Peyer's patch (tissue), 4 donors: Measurements from ENCODE around the gene DERA. TPM values are rescaled to one million over a fixed set of nuclear protein-coding genes. Genes with fewer than 3 reads are reported as not detected.

Experiments
- DNase-seq, 3 donors: peaks; one replicate each; pipeline ENCODE4 v3.0.0-alpha.2; 2017 to 2019
- H3K27ac ChIP-seq, 4 donors: fragments of 200-600 bp; sonication (generic); one replicate each; pipeline ENCODE4 v1.5.1; 2016 to 2019
- H3K27me3 ChIP-seq, 2 donors: fragments of 200-600 bp; sonication (generic); one replicate each; pipeline ENCODE4 v1.5.1; 2019
- H3K36me3 ChIP-seq, 3 donors: fragments of 200-600 bp; sonication (generic); one replicate each; pipeline ENCODE4 v1.5.1; 2016 to 2019
- H3K4me1 ChIP-seq, 4 donors: fragments of 200-600 bp; sonication (generic); one replicate each; pipeline ENCODE4 v1.5.1; 2016 to 2019
- H3K4me3 ChIP-seq, 4 donors: fragments of 200-600 bp; sonication (generic); 1 replicate in 3 of 4; 2 replicates in 1 of 4; pipeline ENCODE4 v1.5.1; 2016 to 2019; ENCODE audit warnings: mild to moderate bottlenecking in 1 of 4
- H3K9me3 ChIP-seq, 4 donors: fragments of 200-600 bp; sonication (generic); one replicate each; pipeline ENCODE4 v1.5.1; 2016 to 2019; ENCODE audit warnings: mild to moderate bottlenecking in 1 of 4
- CTCF ChIP-seq, 6 experiments: fragments of 450-650 bp in 4 of 6; fragments of 200-600 bp in 2 of 6; sonication (generic) in 1 of 6; IDR thresholded peaks; one replicate each; pipeline ENCODE4 v1.5.1; 2017 to 2019; ENCODE audit warnings: antibody characterized with exemption in 6 of 6, mild to moderate bottlenecking in 3 of 6, moderate library complexity in 1 of 6
- POLR2A ChIP-seq, 2 donors: fragments of 450-650 bp; IDR thresholded peaks; one replicate each; pipeline ENCODE4 v1.5.1; 2017; ENCODE audit warnings: antibody characterized with exemption in 2 of 2, mild to moderate bottlenecking in 2 of 2, moderate library complexity in 2 of 2
- total RNA-seq, 4 donors: library from RNA; depleted of rRNA; stranded (reverse); fragments of >200 nt; gene quantifications; one replicate each; pipeline ENCODE4 v1.1.0, GENCODE V29; 2016

The DERA gene
- total RNA-seq, 4 donors from 2014 or later: 45.4 to 111 (median 78.9) TPM

GRCh38 chr12:15893260-15893659, 17.9 kb upstream of the DERA start:
- H3K4me1 ChIP-seq: peaks cover 0 to 8% (median 0%) of the 10 kb centered on the region in 4 donors
- DNase-seq: no peak
- TF ChIP-seq POLR2A (IDR thresholded peaks at IDR 0.05) (no peak), CTCF (IDR thresholded peaks at IDR 0.05) (no peak)

DNA sequence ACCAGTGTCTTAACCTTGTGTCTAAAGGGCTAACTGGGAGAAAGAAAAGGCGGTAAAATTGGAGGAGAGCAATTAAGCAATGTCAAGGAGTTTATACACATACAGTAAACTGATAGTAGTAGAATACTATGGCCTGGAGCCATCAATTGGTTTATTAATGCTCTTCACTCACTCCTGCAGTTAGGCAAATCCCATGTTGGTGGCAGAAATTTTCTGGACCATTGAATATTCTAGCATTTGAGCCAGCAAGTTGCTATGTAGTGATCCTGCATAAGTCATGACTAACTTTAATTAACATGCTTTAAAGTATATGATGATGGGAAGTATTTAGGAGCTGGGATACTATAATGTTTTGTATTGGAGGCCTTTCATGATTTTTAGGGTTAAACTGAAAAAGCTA, 14.3 kb upstream of the DERA start:
- Histone ChIP-seq H3K36me3 (peaks cover 0 to 51% (median 0%) of the 10 kb centered on the region in 3 donors), H3K4me3 (no peak overlapping the region), H3K4me1 (peaks cover 0 to 3% (median 0%) of the 10 kb centered on the region in 4 donors), H3K27ac (no peak overlapping the region), H3K27me3 (no peaks in the 10 kb centered on the region), H3K9me3 (no peaks in the 10 kb centered on the region)
- TF ChIP-seq CTCF (IDR thresholded peaks at IDR 0.05) (no peak), POLR2A (IDR thresholded peaks at IDR 0.05) (no peak)
- no peak for DNase-seq

More at GRCh38 chr12:15893260-15893659, 17.9 kb upstream of the DERA start:
- no peak overlapping the region for H3K27ac ChIP-seq
- H3K27me3 ChIP-seq: no peaks in the 10 kb centered on the region
- H3K9me3 ChIP-seq: no peaks in the 10 kb centered on the region
- no peak overlapping the region for H3K4me3 ChIP-seq
- peaks cover 0 to 49% (median 0%) of the 10 kb centered on the region in 3 donors for H3K36me3 ChIP-seq

DNA sequence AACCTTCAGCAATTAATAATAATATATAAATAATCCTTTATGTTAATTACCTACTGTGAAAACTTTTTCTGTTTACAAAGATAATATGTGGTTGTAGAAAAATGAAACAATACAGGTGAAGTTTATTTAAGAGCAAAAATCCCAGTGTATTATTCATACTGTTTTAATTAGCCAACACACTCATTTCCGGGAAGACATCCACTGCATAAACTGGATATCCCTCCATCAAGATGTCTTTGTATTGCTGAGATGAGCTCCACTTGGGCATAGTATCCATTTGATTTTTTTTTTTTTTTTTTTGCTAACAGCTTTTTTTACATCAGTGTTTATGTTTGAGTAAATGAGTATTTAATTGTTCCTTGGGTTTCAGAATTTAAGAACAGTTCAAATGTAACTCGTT, 13.7 kb upstream of the DERA start:
- H3K36me3 ChIP-seq: peaks cover 0 to 57% (median 0%) of the 10 kb centered on the region in 3 donors
- TF ChIP-seq CTCF (IDR thresholded peaks at IDR 0.05) (no peak), POLR2A (IDR thresholded peaks at IDR 0.05) (no peak)
- no peak overlapping the region for H3K4me3 ChIP-seq
- DNase-seq: no peak
- no peaks in the 10 kb centered on the region for H3K27me3 ChIP-seq
- H3K27ac ChIP-seq: no peak overlapping the region
- no peaks in the 10 kb centered on the region for H3K9me3 ChIP-seq
- H3K4me1 ChIP-seq: peaks cover 0 to 3% (median 0%) of the 10 kb centered on the region in 4 donors

- no peak for DNase-seq
- H3K36me3 ChIP-seq: peaks cover 0 to 64% (median 0%) of the 10 kb centered on the region in 3 donors
- TF ChIP-seq CTCF (IDR thresholded peaks at IDR 0.05) (peak in 5 of 6 experiments; percentile 67 to 71 (median 70)), POLR2A (IDR thresholded peaks at IDR 0.05) (no peak)
- no peak overlapping the region for H3K27ac ChIP-seq
- peaks cover 0 to 3% (median 0%) of the 10 kb centered on the region in 4 donors for H3K4me1 ChIP-seq
- no peaks in the 10 kb centered on the region for H3K27me3 ChIP-seq
- no peak overlapping the region for H3K4me3 ChIP-seq
- H3K9me3 ChIP-seq: no peaks in the 10 kb centered on the region
Measured at GRCh38 chr12:15899282-15899870, 11.8 kb upstream of the DERA start.

- Histone ChIP-seq H3K27ac (peak overlapping the region in 1 of 4 donors; percentile 12), H3K4me1 (no peaks in the 10 kb centered on the region), H3K9me3 (no peaks in the 10 kb centered on the region), H3K4me3 (no peak overlapping the region), H3K27me3 (no peaks in the 10 kb centered on the region), H3K36me3 (peaks cover 0 to 51% (median 0%) of the 10 kb centered on the region in 3 donors)
- no peak for TF ChIP-seq CTCF (IDR thresholded peaks at IDR 0.05)
- TF ChIP-seq POLR2A (IDR thresholded peaks at IDR 0.05): no peak
- DNase-seq: no peak
Measured at GRCh38 chr12:15904378-15904920, 6.7 kb upstream of the DERA start.
